MM.1S (cell line): ENCODE results near the gene POLN.

Experiments used
- DNase-seq: peaks from one replicate; pipeline ENCODE4 v3.0.0-alpha.2; 2015
- H2AFZ ChIP-seq: fragments of 300-600 bp; sonication (generic); 2 replicates; pipeline ENCODE4 v1.6.0; 2016; ENCODE audit warnings: antibody characterized with exemption, low read length
- H3F3A ChIP-seq: fragments of 300-600 bp; sonication (generic); 2 replicates; pipeline ENCODE4 v1.6.1; 2016; ENCODE audit warnings: mild to moderate bottlenecking, antibody characterized with exemption, low read length, moderate library complexity, mixed read lengths; ENCODE audit not compliant: insufficient read depth
- H3K27ac ChIP-seq: fragments of 300-600 bp; sonication (generic); 2 replicates; pipeline ENCODE4 v1.5.1; 2016; ENCODE audit warnings: mild to moderate bottlenecking, low read length
- H3K27me3 ChIP-seq: fragments of 300-600 bp; sonication (generic); replicated peaks from 2 replicates; pipeline ENCODE4 v1.6.0; 2016; ENCODE audit warnings: low read length; ENCODE audit not compliant: insufficient read depth
- H3K36me3 ChIP-seq: fragments of 300-600 bp; sonication (generic); replicated peaks from 2 replicates; pipeline ENCODE4 v1.6.1; 2016; ENCODE audit warnings: mild to moderate bottlenecking, low read length, mixed read lengths; ENCODE audit not compliant: insufficient read depth
- H3K4me1 ChIP-seq: fragments of 300-600 bp; sonication (generic); 2 replicates; pipeline ENCODE4 v1.6.1; 2016; ENCODE audit warnings: low read length, mixed read lengths
- H3K4me2 ChIP-seq: fragments of 300-600 bp; sonication (generic); 2 replicates; pipeline ENCODE4 v1.6.0; 2016; ENCODE audit warnings: low read depth, low read length
- H3K4me3 ChIP-seq: fragments of 300-600 bp; sonication (generic); 2 replicates; pipeline ENCODE4 v1.5.1; 2016; ENCODE audit warnings: low read length, mixed read lengths
- H3K79me2 ChIP-seq: fragments of 300-600 bp; sonication (generic); 2 replicates; pipeline ENCODE4 v1.6.1; 2016; ENCODE audit warnings: mixed run types, low read length, mixed read lengths
- H3K9ac ChIP-seq: fragments of 300-600 bp; sonication (generic); 2 replicates; pipeline ENCODE4 v1.6.1; 2016; ENCODE audit warnings: low read length, mixed read lengths
- H3K9me2 ChIP-seq: fragments of 300-600 bp; sonication (generic); replicated peaks from 2 replicates; pipeline ENCODE4 v1.6.1; 2016; ENCODE audit warnings: mild to moderate bottlenecking, low read length, mixed read lengths; ENCODE audit not compliant: insufficient read depth
- H3K9me3 ChIP-seq: fragments of 300-600 bp; sonication (generic); replicated peaks from 2 replicates; pipeline ENCODE4 v1.6.1; 2016; ENCODE audit warnings: mild to moderate bottlenecking, low read length, mixed read lengths; ENCODE audit not compliant: insufficient read depth
- H4K20me1 ChIP-seq: fragments of 300-600 bp; sonication (generic); 2 replicates; pipeline ENCODE4 v1.6.1; 2016; ENCODE audit warnings: mild to moderate bottlenecking, low read length, moderate library complexity, mixed read lengths; ENCODE audit not compliant: insufficient read depth
- EZH2 ChIP-seq: fragments of 300-600 bp; sonication (generic); optimal IDR thresholded peaks from 2 replicates; pipeline ENCODE3; 2017; ENCODE audit warnings: low read depth, mild to moderate bottlenecking, antibody characterized with exemption, low read length, mixed read lengths
- EZH2phosphoT487 ChIP-seq: fragments of 300-600 bp; sonication (generic); IDR thresholded peaks from 2 replicates; pipeline ENCODE4 v1.6.1; 2018; ENCODE audit warnings: antibody characterized with exemption, low read length
- TF ChIP-seq, protein P1 (sequence below): fragments of 300-600 bp; sonication (generic); IDR thresholded peaks from 2 replicates; pipeline ENCODE4 v1.5.1; 2016; ENCODE audit warnings: antibody characterized with exemption, low read length, mixed read lengths

The POLN gene

DNA sequence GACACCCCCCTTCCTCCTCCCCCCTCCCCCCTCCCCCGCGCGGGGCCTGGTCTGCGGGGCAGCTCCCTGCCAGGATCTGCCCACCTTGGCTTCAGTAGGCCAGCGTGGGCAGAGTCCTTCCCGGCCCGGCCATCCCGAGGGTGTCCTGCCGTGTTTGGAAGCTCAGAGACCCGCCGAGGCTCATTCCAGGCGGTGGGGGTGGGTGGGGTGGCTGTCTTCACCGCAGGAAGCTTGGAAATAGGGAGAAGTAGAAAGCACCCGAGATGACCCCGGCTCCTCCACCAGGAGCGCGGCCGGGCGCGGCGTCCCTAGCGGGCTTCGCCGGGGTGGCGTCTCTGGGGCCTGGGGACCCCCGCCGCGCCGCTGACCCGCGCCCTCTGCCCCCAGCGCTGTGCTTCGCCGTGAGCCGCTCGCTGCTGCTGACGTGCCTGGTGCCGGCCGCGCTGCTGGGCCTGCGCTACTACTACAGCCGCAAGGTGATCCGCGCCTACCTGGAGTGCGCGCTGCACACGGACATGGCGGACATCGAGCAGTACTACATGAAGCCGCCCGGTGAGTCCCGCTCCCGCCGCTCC, 181.2 kb downstream of the POLN start:
- Histone ChIP-seq H3K4me1 (no peaks in the 10 kb centered on the region), H3K4me2 (no peak overlapping the region), H3K9me2 (no peaks in the 10 kb centered on the region), H3K9me3 (no peaks in the 10 kb centered on the region), H3K4me3 (no peak overlapping the region), H3K36me3 (no peaks in the 10 kb centered on the region), H3K9ac (no peak overlapping the region), H3F3A (no peaks in the 10 kb centered on the region), H3K79me2 (no peaks in the 10 kb centered on the region), H3K27ac (no peak overlapping the region), H3K27me3 (peaks cover 42% of the 10 kb centered on the region), H4K20me1 (no peaks in the 10 kb centered on the region), H2AFZ (no peak overlapping the region)
- no peak for DNase-seq
- no peak for TF ChIP-seq EZH2phosphoT487
- no peak for TF ChIP-seq EZH2
- TF ChIP-seq, protein P1, sequence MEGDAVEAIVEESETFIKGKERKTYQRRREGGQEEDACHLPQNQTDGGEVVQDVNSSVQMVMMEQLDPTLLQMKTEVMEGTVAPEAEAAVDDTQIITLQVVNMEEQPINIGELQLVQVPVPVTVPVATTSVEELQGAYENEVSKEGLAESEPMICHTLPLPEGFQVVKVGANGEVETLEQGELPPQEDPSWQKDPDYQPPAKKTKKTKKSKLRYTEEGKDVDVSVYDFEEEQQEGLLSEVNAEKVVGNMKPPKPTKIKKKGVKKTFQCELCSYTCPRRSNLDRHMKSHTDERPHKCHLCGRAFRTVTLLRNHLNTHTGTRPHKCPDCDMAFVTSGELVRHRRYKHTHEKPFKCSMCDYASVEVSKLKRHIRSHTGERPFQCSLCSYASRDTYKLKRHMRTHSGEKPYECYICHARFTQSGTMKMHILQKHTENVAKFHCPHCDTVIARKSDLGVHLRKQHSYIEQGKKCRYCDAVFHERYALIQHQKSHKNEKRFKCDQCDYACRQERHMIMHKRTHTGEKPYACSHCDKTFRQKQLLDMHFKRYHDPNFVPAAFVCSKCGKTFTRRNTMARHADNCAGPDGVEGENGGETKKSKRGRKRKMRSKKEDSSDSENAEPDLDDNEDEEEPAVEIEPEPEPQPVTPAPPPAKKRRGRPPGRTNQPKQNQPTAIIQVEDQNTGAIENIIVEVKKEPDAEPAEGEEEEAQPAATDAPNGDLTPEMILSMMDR: no peak

DNA sequence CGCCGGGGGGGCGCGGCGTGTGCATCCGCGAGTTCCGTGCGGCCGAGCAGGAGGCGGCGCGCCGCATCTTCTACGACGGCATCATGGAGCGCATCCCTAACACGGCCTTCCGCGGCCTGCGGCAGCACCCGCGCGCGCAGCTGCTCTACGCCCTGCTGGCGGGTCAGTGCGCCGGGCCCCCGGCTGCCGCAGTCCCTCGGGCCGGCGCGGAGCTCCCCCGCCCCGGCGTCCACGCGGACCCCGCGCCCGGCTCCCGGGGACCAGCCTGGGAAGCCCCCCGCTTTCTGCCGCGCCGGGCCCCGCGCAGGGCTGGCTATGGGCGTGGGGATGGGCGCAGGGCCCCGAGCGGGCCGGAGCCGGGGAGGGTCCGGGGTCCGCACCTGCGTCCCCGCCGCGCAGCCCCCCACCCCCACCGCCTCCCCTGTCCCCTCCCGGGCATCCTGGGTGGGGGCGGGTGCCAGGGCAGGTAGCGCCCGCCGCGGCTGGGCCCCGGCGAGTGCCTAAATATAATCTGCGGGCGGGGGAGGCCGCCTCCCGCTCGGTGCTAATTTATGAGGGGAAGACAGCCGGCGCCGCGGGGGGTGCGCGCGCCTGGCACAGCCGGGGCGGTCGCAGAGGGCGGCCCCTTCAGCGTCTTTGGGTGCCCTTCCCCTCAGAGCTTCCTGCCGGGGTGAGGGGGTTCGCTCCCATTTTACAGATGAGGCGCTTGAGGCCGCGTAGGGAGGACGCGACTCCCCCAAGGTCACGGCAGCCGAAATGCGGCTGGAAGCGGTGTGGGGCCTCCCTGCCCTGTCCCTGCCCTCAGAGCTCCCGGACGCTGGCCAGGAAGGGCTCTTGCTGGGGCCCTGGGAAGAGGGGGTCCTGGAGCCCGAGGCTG, 182.0 kb downstream of the POLN start:
- Histone ChIP-seq H4K20me1 (no peaks in the 10 kb centered on the region), H3F3A (no peaks in the 10 kb centered on the region), H3K4me1 (no peaks in the 10 kb centered on the region), H3K9ac (no peak overlapping the region), H3K9me2 (no peaks in the 10 kb centered on the region), H3K27me3 (peaks cover 42% of the 10 kb centered on the region), H2AFZ (no peak overlapping the region), H3K27ac (no peak overlapping the region), H3K79me2 (no peaks in the 10 kb centered on the region), H3K9me3 (no peaks in the 10 kb centered on the region), H3K36me3 (no peaks in the 10 kb centered on the region), H3K4me2 (no peak overlapping the region), H3K4me3 (no peak overlapping the region)
- TF ChIP-seq EZH2phosphoT487 (no peak), EZH2 (no peak)
- TF ChIP-seq, protein P1: no peak
- DNase-seq: no peak

- Histone ChIP-seq H3K36me3 (no peaks in the 10 kb centered on the region), H3K79me2 (no peaks in the 10 kb centered on the region), H3K27me3 (peaks cover 42% of the 10 kb centered on the region), H3K27ac (no peak within 1 kb of the TSS), H4K20me1 (no peaks in the 10 kb centered on the region), H3K4me3 (no peak within 1 kb of the TSS), H3F3A (no peaks in the 10 kb centered on the region), H3K4me2 (no peak within 1 kb of the TSS), H2AFZ (no peak within 1 kb of the TSS), H3K9me2 (no peaks in the 10 kb centered on the region), H3K9ac (no peak within 1 kb of the TSS), H3K4me1 (no peaks in the 10 kb centered on the region), H3K9me3 (no peaks in the 10 kb centered on the region)
- DNase-seq: no peak
- no peak for TF ChIP-seq EZH2phosphoT487
- TF ChIP-seq, protein P1: no peak
- TF ChIP-seq EZH2: no peak
Measured at GRCh38 chr4:2059046-2059725, 182.7 kb downstream of the POLN start, which contains the start of gene NAT8L. TSS of gene NAT8L (plus strand) at chr4:2059327. CDS start at chr4:2059512, 185 bp downstream.
